Measurements from ENCODE around the gene DAAM2.

DAAM2 gene

DNA sequence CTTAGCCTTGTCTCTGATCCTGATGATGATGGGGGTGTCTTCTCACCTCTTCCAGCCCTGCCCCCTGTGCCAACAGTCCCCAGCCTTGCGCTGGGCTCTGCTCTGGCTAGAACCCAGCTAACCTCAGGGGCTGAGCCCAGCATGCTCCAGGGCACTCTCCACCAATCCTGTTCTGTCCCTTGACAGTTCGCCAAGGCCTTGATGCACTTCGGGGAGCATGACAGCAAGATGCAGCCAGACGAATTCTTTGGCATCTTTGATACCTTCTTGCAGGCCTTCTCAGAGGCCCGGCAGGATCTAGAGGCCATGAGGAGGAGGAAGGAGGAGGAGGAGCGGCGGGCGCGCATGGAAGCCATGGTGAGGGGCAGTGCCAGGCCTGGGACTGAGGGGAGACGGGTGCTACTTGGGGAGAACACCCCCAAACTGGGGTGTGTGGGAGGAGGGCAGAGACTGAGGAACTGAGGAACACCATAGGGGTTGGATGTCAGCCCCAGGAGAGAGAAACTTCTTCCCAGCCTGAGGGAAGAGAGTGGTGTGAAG, 109.0 kb downstream of the DAAM2 start:
- Histone ChIP-seq H3K4me3 (ENCODE audit: low read depth, low read length) (no peak overlapping the region), H3K27me3 (ENCODE audit: control insufficient read depth, insufficient read depth, low read length) (no peaks in the 10 kb centered on the region), H3K36me3 (ENCODE audit: control insufficient read depth, insufficient read depth, low read length) (peaks cover 6% of the 10 kb centered on the region), H3K9ac (ENCODE audit: low read length) (no peak overlapping the region), H3K9me3 (ENCODE audit: control insufficient read depth, insufficient read depth, low read depth, low read length) (no peaks in the 10 kb centered on the region), H3K27ac (ENCODE audit: low read depth, low read length) (no peak overlapping the region), H3K4me1 (ENCODE audit: control insufficient read depth, insufficient read depth, low read length) (peaks cover 16% of the 10 kb centered on the region)

DNA sequence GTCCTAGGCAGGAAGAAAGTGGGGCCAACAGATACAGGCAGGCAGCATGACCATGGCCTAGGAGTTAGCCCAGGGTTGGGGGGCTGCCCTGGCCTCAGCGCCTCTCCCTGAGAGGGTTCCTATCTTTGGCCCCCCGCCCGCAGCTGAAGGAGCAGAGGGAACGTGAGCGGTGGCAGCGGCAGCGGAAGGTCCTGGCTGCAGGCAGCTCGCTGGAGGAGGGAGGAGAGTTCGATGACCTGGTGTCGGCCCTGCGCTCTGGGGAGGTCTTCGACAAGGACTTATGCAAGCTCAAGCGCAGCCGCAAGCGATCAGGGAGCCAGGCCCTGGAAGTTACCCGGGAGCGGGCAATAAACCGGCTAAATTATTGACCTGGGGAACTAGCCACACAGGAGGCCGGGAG, 109.5 kb downstream of the DAAM2 start:
- Histone ChIP-seq H3K4me3 (ENCODE audit: low read depth, low read length) (no peak overlapping the region), H3K9ac (ENCODE audit: low read length) (no peak overlapping the region), H3K36me3 (ENCODE audit: control insufficient read depth, insufficient read depth, low read length) (peaks cover 11% of the 10 kb centered on the region), H3K9me3 (ENCODE audit: control insufficient read depth, insufficient read depth, low read depth, low read length) (no peaks in the 10 kb centered on the region), H3K4me1 (ENCODE audit: control insufficient read depth, insufficient read depth, low read length) (peaks cover 16% of the 10 kb centered on the region), H3K27ac (ENCODE audit: low read depth, low read length) (no peak overlapping the region), H3K27me3 (ENCODE audit: control insufficient read depth, insufficient read depth, low read length) (no peaks in the 10 kb centered on the region)

DNA sequence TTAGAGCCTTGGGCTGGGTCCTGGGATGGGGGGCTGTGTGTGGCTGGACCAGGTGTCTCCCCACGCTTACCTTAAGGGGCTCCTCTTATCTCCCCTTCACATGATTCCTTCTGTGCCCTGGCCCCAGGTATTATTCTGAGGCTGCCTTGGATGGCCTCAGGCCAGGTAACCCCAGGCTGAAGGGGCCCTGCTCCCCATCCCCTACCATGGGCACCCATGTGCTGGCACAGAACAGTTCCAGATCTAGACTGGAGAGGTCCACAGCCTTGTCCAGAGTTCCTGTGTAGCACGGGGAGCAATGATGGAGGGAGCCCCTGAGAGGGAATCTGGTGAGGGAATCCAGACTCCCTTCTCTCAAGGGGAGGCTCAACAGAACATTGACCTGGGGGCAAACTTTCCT, 110.0 kb downstream of the DAAM2 start:
- Histone ChIP-seq H3K4me1 (ENCODE audit: control insufficient read depth, insufficient read depth, low read length) (peaks cover 15% of the 10 kb centered on the region), H3K36me3 (ENCODE audit: control insufficient read depth, insufficient read depth, low read length) (peaks cover 12% of the 10 kb centered on the region), H3K4me3 (ENCODE audit: low read depth, low read length) (no peak overlapping the region), H3K9ac (ENCODE audit: low read length) (no peak overlapping the region), H3K9me3 (ENCODE audit: control insufficient read depth, insufficient read depth, low read depth, low read length) (no peaks in the 10 kb centered on the region), H3K27ac (ENCODE audit: low read depth, low read length) (no peak overlapping the region), H3K27me3 (ENCODE audit: control insufficient read depth, insufficient read depth, low read length) (no peaks in the 10 kb centered on the region)

DNA sequence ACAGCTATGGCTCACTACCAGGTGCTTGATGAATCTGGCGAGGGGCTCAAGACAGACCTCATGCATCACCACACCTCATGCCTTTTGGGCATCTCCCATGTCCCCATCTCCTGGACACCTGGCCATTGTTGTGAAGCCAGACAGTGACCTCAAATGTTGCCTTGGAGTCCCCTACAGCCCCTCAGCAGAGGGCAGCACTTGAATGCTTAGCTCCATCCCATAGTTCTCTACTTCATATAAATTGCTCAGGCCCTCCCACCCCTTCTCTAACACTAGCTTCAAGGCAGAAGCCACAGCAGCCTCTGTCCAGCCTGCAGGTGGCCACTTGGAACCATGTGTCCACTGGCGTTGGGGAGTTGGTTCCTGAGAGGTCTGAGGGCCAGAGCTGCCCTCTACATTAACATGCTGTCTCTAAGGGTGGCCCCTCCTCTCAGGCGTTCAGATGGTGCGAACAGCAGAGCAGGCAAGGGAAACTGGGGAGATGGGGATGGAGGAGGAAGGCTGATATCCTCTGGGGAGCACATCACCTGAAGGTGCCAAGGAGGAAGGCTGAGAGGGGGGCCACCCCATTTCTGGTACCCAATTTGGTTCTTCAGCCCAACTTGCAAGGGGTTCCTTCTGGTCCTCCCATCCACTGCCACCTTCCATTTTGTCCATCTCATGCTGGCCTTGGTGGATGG, 110.8 kb downstream of the DAAM2 start:
- Histone ChIP-seq H3K4me1 (ENCODE audit: control insufficient read depth, insufficient read depth, low read length) (peaks cover 7% of the 10 kb centered on the region), H3K9ac (ENCODE audit: low read length) (no peak overlapping the region), H3K27me3 (ENCODE audit: control insufficient read depth, insufficient read depth, low read length) (no peaks in the 10 kb centered on the region), H3K4me3 (ENCODE audit: low read depth, low read length) (no peak overlapping the region), H3K27ac (ENCODE audit: low read depth, low read length) (no peak overlapping the region), H3K9me3 (ENCODE audit: control insufficient read depth, insufficient read depth, low read depth, low read length) (no peaks in the 10 kb centered on the region), H3K36me3 (ENCODE audit: control insufficient read depth, insufficient read depth, low read length) (peaks cover 12% of the 10 kb centered on the region)

DNA sequence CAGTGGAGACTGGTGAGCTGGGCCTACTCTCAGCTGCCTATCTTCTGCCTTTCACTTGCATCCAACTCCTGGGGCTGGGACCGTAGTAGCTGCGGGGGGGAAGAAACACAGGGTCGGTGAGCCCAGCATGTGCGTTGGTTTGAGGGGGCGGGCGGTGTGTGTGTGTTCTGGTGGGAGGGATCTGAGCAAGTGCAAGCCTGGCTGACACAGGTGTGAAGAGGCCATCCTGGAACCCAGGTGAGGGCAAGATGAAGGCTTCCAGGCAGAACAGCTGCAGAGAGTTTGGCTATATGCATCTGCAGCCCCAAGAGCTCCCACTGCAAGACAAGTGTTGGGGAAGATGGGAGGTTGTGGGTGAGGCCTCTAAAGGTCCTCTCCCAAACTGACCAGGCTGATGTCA, 111.5 kb downstream of the DAAM2 start:
- no peak overlapping the region for H3K9ac ChIP-seq (ENCODE audit: low read length)
- no peak overlapping the region for H3K27ac ChIP-seq (ENCODE audit: low read depth, low read length)
- no peak overlapping the region for H3K4me3 ChIP-seq (ENCODE audit: low read depth, low read length)
- H3K36me3 ChIP-seq (ENCODE audit: control insufficient read depth, insufficient read depth, low read length), result peaks cover 13% of the 10 kb centered on the region
- H3K27me3 ChIP-seq (ENCODE audit: control insufficient read depth, insufficient read depth, low read length), result no peaks in the 10 kb centered on the region
- no peaks in the 10 kb centered on the region for H3K9me3 ChIP-seq (ENCODE audit: control insufficient read depth, insufficient read depth, low read depth, low read length)
- 0 out of 2 replicates have a peak, but pooled peaks cover 2% of the 10 kb centered on the region for H3K4me1 ChIP-seq (ENCODE audit: control insufficient read depth, insufficient read depth, low read length)

DNA sequence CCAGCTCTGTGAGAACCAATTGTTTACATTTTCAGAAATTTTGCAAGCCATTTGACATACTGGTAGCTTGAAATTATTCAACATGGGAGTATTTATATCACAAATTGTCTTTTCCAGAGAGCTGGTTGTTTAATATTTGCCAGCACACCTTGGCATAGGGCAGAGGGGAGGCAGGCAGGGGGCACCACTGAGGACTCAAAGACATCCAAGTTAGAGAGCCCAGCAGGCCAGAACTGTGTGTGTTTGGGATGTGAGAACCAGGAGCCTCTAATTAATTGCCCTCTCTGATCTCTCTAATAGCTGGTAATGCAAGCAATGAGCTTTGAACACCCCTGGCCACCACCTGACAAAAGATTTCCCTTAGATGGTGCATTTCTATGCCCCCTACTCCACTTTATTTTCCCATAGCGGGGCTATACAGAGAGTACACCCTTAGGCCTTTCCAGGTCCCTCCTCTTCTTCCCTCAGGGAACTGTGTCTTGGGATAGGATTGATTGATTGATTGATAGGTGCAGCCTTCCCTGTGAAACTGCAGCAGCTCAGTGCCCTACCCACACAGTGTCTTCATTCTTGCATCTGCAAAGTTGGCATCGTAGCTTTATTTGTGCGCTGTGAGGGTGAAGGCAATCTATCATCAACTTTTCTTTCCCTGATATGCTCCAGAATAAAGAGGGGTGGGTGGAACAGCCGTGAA, 112.9 kb downstream of the DAAM2 start:
- H3K27me3 ChIP-seq (ENCODE audit: control insufficient read depth, insufficient read depth, low read length), result no peaks in the 10 kb centered on the region
- H3K27ac ChIP-seq (ENCODE audit: low read depth, low read length), result no peak overlapping the region
- no peak overlapping the region for H3K9ac ChIP-seq (ENCODE audit: low read length)
- H3K4me3 ChIP-seq (ENCODE audit: low read depth, low read length), result no peak overlapping the region
- H3K36me3 ChIP-seq (ENCODE audit: control insufficient read depth, insufficient read depth, low read length), result peaks cover 23% of the 10 kb centered on the region
- H3K4me1 ChIP-seq (ENCODE audit: control insufficient read depth, insufficient read depth, low read length), result no peaks in the 10 kb centered on the region
- H3K9me3 ChIP-seq (ENCODE audit: control insufficient read depth, insufficient read depth, low read depth, low read length), result no peaks in the 10 kb centered on the region

DNA sequence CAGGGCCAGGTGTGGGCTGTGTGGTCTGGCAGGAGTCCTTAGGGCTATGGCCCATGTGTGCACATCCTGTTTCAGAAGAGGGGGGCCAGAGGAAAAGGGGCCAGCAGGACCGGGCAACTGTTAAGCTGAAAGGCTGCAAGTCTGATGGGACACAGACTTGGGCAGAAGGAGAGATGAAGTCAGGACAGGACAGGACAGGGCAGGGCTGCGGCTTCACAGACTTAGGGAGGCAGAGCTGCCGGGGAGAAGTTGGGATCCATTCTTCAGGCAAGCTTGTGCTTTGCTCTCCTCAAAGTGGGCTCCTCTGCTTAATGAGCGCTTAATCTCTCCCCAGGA, 113.4 kb downstream of the DAAM2 start:
- no peak overlapping the region for H3K9ac ChIP-seq (ENCODE audit: low read length)
- no peaks in the 10 kb centered on the region for H3K4me1 ChIP-seq (ENCODE audit: control insufficient read depth, insufficient read depth, low read length)
- H3K9me3 ChIP-seq (ENCODE audit: control insufficient read depth, insufficient read depth, low read depth, low read length), result no peaks in the 10 kb centered on the region
- H3K4me3 ChIP-seq (ENCODE audit: low read depth, low read length), result no peak overlapping the region
- H3K27ac ChIP-seq (ENCODE audit: low read depth, low read length), result no peak overlapping the region
- peaks cover 23% of the 10 kb centered on the region for H3K36me3 ChIP-seq (ENCODE audit: control insufficient read depth, insufficient read depth, low read length)
- H3K27me3 ChIP-seq (ENCODE audit: control insufficient read depth, insufficient read depth, low read length), result no peaks in the 10 kb centered on the region

DNA sequence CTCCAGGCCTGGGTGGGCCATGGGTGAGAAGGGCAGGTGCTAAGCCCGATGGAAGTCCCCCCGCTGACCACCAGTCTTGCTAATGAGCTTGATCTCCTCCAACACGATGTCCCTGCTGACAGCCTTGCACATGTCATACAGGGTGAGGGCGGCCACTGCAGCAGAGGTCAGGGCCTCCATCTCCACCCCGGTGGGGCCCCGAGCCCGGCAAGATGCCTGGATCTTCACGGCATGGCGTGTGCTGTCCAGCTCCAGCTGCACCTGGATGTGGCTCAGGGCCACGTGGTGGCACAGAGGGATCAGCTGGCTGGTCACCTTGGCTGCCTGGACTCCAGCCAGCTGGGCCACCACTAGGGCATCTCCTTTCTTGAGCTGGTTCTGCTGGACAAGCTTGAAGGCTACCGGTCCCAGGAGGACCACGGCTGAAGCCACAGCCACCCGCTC, 114.2 kb downstream of the DAAM2 start:
- H3K9me3 ChIP-seq (ENCODE audit: control insufficient read depth, insufficient read depth, low read depth, low read length), result no peaks in the 10 kb centered on the region
- H3K4me1 ChIP-seq (ENCODE audit: control insufficient read depth, insufficient read depth, low read length), result no peaks in the 10 kb centered on the region
- no peak overlapping the region for H3K27ac ChIP-seq (ENCODE audit: low read depth, low read length)
- H3K9ac ChIP-seq (ENCODE audit: low read length), result no peak overlapping the region
- H3K4me3 ChIP-seq (ENCODE audit: low read depth, low read length), result no peak overlapping the region
- peaks cover 23% of the 10 kb centered on the region for H3K36me3 ChIP-seq (ENCODE audit: control insufficient read depth, insufficient read depth, low read length)
- no peaks in the 10 kb centered on the region for H3K27me3 ChIP-seq (ENCODE audit: control insufficient read depth, insufficient read depth, low read length)

DNA sequence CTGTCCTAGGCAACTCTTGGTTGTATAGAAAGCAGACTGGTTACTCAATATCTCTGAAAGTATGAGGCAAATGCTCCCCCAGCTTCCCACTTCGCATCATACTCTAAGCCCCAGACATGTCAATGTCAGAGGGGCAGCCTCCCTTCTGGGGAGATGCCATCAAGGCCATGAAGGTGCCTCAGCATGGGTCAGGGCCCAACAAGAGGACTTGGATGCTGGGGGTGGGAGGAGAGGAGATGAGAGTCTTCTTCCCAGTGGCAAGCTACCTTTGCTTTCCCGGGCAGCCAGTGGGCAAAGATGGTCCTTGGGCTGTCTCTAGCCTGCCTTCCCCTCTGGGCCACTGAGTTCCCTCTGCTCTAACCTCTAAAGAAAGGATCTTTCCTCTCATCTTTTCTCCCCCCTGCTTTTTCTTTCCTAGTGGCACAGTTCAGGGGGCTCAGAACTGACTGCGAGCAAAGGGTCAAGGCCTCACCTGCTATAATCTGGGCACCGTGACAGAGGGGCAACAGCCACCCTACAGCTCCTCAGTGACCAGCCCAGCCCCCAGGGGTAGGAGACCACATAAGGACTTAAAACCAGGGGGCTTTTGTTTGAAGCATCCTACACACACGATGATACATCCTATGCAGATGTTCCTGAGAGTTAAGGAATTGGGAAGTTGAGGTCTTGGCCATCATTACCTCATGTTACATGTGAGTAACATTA, 115.8 kb downstream of the DAAM2 start:
- no peak overlapping the region for H3K27ac ChIP-seq (ENCODE audit: low read depth, low read length)
- H3K4me1 ChIP-seq (ENCODE audit: control insufficient read depth, insufficient read depth, low read length), result no peaks in the 10 kb centered on the region
- H3K27me3 ChIP-seq (ENCODE audit: control insufficient read depth, insufficient read depth, low read length), result no peaks in the 10 kb centered on the region
- H3K9ac ChIP-seq (ENCODE audit: low read length), result no peak overlapping the region
- H3K36me3 ChIP-seq (ENCODE audit: control insufficient read depth, insufficient read depth, low read length), result peaks cover 35% of the 10 kb centered on the region
- no peaks in the 10 kb centered on the region for H3K9me3 ChIP-seq (ENCODE audit: control insufficient read depth, insufficient read depth, low read depth, low read length)
- H3K4me3 ChIP-seq (ENCODE audit: low read depth, low read length), result no peak overlapping the region

DNA sequence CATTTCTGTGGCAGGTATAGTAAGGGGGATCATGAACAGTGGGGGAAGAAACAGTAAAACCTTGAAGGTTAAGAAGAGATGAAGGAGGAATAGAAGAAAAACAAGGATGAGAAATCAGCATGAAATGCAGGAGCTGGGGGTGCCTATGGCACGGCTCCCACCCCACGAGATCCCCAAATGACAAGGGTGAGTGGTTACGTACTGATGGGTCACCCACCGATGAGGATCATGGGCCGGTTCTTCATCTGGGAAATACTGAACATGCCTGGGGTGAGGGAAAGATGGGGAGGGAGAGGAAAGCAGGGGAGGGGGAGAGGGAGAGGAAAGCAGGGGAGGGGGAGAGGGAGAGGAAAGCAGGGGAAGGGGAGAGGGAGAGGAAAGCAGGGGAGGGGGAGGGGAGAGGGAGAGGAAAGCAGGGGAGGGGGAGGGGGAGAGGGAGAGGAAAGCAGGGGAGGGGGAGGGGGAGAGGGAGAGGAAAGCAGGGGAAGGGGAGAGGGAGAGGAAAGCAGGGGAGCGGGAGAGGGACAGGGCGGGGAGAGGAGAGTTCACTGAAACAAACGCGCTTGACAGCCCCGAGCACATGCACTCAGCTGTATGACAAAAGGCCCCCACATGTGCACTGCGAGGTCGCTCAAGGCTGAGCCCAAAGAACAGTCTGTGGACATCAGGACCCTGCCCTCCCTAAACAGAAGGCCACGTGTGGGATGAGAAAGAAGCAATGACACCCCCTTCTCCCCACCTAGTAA, 116.8 kb downstream of the DAAM2 start:
- no peaks in the 10 kb centered on the region for H3K27me3 ChIP-seq (ENCODE audit: control insufficient read depth, insufficient read depth, low read length)
- H3K4me3 ChIP-seq (ENCODE audit: low read depth, low read length), result no peak overlapping the region
- no peaks in the 10 kb centered on the region for H3K9me3 ChIP-seq (ENCODE audit: control insufficient read depth, insufficient read depth, low read depth, low read length)
- no peak overlapping the region for H3K9ac ChIP-seq (ENCODE audit: low read length)
- H3K36me3 ChIP-seq (ENCODE audit: control insufficient read depth, insufficient read depth, low read length), result peaks cover 41% of the 10 kb centered on the region
- no peaks in the 10 kb centered on the region for H3K4me1 ChIP-seq (ENCODE audit: control insufficient read depth, insufficient read depth, low read length)
- no peak overlapping the region for H3K27ac ChIP-seq (ENCODE audit: low read depth, low read length)
